Activated CD4-positive, alpha-beta T cell treated with anti-CD3 and anti-CD28 coated beads, Interleukin-2, amount 50 U/mL, for 48 hours (primary cell): Measurements from ENCODE around the gene PRAMEF17.
"Not testable (repeated sequence)": the region's sequence is repeated elsewhere in the genome, so short reads cannot be mapped to it uniquely, and the experiment has no call there.

ENCODE experiments used
- DNase-seq, 2 experiments: peaks; one replicate each; pipeline ENCODE4 v3.0.0-alpha.2; 2020

The PRAMEF17 gene, protein sequence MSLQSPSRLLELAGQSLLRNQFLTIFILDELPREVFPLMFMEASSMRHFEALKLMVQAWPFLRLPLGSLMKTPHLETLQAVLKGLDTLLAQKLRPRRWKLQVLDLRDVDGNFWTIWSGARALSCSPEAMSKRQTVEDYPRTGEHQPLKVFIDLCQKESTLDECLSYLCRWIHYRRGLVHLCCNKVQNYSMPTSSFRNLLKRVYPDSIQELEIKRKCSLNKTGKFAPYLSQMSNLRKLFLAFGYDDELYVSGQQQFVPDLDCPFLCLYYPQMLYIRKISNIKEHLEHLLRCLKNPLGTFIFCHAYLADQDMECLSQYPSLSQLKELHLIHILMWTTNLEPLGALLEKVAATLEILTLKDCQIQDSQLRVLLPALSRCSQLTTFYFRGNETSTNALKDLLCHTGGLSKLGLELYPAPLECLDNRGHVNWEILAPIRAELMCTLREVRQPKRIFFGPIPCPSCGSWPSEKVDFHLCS

DNA sequence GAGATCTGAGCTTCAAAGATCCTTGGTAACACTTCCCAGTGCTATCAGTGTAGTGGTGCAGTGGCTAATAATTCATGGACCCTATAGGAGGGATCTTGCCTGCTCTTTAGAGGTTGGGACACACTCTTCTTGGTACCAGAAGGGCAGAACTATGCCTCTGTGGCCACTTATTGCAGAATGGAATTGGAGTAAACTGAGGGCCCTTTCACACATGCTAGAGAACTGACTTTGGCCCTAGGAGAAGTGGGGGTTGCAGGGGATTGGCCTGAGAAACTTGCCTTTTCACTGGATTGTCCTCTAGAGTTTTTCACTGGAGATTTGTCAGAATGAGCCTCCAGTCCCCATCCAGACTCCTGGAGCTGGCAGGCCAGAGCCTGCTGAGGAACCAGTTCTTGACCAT lies at the start of gene PRAMEF17:
PRAMEF17 (plus strand) TSS at position 301 of the 400 bp plus-strand sequence; CDS start at position 327, 26 bp downstream.
- not testable (repeated sequence) for DNase-seq

DNA sequence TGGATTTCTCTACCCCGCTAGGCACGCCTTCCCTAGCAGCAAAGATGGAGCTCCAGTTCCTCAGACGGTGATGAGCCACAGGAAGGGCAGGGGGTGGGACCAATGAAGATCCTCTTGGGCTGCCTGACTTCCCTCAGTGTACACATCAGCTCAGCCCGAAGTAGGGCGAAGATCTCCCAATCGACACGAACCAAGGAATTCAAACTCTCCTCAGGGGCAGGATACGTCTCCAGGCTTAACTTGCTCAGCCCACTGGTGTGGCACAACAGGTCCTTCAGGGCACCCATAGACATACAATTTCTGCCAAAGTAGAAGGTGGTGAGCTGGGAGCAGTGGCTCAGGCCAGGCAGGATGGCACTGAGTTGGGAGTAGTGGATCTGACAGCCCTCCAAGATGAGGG lies 46.9 kb upstream of the PRAMEF17 start:
- not testable (repeated sequence) for DNase-seq

DNA sequence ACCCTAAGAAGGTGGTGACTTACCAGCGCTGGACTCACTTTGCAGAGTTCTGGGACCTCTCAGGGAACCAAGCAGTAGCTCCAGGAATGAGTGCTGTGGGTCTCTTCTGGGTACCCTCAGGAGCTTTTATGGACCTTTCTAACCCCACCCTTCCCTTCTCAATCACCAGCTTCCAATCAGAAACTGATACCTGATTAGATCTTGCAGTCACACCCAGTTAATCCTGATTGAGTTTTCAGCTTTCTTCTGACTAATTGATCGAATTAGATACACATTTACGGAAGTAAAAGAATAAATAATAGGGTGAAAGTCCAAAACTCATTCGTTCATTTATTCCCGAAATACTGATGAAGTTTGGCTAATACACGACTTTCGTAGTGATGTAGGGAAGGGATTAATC lies 42.4 kb upstream of the PRAMEF17 start, which contains the start of gene PRAMEF14:
PRAMEF14 (minus strand) TSS at position 101 of the 400 bp plus-strand sequence. CDS start 1,820 bp downstream, outside the sequence.
- DNase-seq, result not testable (repeated sequence)

DNA sequence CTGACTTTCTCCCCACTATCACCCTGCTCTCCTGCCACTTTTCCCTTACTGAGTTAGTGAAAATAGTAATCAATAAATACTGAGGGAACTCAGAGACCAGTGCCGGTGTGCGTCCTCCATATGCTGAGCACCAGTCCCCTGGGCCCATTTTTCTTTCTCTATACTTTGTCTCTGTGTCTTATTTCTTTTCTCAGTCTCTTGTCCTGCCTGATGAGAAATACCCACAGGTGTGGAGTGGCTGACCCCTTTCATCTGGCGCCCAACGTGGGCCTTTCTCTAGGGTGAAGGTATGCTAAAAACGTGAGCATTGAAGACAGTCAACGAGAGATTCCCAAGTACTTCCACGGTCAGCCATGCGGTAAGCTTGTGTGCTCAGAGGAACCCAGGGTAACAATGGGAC lies 36.0 kb upstream of the PRAMEF17 start:
- peak in 1 of 2 experiments; percentile 11 for DNase-seq

DNA sequence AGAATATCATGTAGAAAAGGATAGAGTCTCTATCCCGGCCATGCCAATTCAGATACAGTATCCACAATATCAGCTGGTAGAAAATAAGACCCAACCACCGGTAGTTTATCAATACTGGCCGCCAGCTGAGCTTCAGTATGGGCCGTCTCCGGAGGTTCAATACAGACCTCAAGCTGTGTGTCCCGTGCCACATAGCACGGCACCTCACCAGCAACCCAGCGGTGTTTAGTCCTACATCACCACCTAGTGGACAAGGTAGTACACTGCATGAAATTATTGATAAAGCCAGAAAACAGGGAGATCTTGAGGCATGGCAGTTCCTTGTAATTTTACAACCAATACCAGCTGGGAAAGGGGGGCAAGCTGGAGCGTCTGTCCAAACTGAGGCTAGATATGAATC lies 35.0 kb upstream of the PRAMEF17 start:
- DNase-seq, result not testable (repeated sequence)

DNA sequence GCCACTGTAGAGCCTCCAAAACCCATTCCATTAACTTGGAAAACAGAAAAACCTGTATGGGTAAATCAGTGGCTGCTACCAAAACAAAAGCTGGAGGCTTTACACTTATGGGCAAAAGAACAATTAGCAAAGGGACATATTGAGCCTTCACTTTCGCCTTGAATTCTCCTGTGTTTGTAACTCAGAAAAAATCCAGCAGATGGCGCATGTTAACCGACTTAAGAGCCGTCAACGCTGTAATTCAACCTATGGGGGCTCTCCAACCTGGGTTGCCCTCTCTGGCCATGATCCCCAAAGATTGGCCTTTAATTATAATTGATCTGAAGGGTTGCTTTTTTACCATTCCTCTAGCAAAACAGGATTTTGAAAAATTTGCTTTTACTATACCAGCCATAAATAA lies 32.7 kb upstream of the PRAMEF17 start:
- DNase-seq, result peak; percentile 9 to 22

DNA sequence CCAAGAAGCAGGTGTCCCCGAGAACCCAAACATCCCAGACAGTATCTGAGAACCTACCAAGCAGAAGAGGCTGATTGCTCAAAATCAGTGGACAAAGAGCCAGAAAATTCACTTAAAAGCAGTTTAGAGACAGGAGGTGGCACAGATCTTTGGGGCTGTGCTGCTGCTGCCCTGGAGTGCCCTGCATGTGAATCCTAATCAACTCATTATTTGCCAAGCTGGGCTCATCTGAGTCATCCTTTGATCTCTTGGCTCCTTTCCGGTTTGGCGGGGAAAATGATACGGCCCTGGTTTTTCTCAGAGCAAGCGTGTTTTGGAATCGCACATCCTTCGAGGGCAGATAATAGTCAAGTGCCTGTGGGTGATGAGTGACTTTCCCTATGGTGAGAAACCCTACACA lies 27.1 kb upstream of the PRAMEF17 start:
- DNase-seq, result not testable (repeated sequence)

DNA sequence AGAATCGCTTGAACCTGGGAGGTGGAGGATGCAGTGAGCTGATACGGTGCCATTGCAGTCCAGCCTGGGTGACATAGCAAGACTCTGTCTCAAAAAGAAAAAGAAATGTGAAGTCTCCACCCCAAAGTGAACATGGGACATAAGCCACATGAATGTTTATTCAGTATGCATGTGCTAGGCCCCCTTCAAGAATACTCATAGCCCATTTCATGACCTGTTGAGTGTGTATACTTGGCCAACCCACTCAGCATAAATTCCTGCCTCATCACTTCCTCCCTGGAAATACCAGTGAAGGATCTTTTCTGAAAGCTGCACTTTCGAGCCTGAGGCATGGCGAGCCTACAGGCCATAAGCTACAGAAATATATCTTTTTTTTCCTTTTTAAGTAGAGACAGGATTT lies 24.5 kb upstream of the PRAMEF17 start:
- not testable (repeated sequence) for DNase-seq

DNA sequence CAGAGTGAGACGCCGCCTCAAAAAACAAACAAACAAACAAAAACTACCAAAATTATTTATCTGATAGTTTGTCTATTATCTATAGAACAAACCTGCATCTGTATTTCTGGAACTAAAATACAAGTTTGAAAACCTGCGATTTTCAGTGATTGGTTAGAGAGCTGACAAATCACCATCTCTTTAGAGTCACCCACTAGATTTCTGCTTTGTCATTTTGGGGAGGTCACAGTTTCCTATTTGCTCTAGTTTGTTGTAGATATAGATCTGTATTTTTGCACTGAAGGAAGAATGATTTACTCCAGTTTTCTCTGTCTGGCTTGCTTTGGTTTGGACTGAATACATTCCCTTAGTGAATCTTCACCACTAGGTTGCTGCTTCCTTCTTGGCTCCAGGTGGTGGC lies 22.9 kb upstream of the PRAMEF17 start:
- not testable (repeated sequence) for DNase-seq

DNA sequence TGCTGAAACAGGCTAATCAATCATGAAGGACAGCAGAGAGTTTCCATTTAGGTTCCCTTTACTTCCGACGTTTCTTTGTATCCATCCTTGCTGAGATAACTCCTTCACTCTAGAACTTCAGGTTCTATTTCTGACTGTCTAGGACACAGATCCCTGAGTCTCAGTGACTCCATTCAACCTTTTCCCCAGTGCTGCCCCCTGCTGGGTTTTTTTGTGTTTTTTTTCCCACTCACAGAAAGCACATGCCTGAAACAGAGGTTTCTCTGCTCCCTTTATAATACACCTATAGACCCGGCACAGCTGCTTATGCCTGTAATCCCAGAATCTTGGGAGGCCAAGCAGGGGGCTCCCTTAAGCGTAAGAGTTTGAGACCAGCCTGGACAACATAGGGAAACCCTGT lies 20.9 kb upstream of the PRAMEF17 start:
- peak; percentile 42 to 53 for DNase-seq

DNA sequence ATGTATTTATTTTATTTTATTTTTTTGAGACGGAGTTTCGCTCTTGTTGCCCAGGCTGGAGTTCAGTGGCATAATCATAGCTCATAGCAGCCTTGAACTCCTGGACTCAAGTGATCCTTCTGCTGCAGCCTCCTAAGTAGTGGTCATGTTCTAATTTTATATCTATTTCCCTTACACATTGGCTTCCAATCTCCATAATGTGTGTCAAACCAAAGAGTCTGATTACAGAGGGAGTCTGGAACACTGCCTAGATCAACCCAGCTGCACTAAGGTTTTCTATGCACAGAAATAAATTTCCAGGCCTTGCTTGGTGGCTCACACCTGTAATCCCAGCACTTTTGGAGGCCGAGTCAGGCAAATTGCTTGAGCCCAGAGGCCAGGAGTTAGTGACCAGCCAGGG lies 10.4 kb upstream of the PRAMEF17 start:
- not testable (repeated sequence) for DNase-seq

DNA sequence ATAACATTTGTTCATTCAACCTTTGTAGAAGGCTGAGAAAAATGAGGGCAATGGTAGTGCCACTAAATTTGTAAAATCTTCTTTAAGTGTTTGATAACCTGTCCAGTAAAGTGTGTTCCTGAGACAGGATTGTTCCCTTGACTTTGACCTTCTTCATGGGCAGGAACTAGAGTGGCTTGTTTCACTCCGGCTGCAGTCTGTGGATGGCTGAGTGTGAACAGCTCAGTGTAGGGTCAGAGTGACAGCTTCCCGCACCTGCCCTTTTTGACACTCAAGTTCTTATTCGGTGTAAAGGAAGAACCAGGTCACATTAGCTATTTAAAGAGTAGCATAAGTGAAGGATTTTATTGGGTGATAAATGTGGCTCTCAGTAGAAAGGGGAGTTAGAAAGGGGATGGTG lies 9.1 kb upstream of the PRAMEF17 start:
- DNase-seq, result not testable (repeated sequence)

DNA sequence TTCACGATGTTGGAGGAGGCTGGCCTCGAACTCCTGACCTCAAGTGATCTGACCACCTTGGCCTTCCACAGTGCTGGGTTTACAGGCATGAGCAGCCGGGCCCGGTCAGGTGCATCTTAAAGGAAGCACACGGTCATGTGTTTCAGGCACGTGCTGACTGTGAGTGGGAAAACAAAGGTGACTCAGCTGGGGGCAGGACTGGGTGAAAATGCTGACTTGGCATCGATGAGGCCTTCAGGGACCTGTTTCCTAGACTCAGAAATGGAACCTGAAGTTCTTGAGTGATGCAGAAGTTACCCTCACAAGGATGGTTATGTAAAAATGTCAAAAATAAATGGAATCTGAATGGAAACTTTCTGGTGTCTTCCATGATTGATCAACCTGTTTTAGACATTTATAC lies 3.6 kb downstream of the PRAMEF17 start:
- not testable (repeated sequence) for DNase-seq

DNA sequence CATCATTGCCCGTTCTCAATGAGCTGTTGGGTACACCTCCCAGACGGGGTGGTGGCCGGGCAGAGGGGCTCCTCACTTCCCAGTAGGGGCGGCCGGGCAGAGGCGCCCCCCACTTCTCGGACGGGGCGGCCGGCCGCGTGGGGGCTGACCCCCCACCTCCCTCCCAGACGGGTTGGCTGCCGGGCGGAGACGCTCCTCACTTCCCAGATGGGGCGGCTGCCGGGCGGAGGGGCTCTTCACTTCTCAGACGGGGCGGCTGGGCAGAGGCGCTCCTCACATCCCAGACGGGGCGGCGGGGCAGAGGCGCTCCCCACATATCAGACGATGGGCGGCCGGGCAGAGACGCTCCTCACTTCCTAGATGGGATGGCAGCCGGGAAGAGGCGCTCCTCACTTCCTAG lies 5.3 kb downstream of the PRAMEF17 start:
- not testable (repeated sequence) for DNase-seq

DNA sequence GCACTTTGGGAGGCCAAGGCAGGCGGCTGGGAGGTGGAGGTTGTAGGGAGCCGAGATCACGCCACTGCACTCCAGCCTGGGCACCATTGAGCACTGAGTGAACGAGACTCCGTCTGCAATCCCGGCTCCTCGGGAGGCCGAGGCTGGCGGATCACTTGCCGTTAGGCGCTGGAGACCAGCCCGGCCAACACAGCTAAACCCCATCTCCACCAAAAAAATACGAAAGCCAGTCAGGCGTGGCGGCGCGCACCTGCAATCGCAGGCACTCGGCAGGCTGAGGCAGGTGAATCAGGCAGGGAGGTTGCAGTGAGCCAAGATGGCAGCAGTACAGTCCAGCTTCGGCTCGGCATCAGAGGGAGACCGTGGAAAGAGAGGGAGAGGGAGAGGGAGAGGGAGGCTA lies 5.9 kb downstream of the PRAMEF17 start:
- not testable (repeated sequence) for DNase-seq

DNA sequence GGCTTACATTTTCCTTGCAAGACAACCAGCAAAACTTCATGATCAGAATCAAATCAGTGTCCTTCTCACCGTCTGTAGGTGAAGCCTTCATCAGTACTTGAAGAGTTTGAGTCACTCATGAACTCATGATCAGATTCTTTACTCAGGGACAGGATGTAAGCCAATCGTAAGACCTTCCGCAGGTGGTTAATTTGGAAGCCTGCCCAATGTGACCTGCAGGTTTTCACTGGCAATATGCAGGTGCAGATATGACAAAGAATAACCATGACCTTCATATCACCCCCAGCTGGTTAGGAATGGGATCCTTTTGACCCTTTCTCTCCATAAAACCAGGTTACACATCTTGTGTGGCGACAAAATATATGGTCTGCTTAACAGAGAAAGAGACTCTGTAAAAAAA lies 18.4 kb downstream of the PRAMEF17 start:
- no peak for DNase-seq

DNA sequence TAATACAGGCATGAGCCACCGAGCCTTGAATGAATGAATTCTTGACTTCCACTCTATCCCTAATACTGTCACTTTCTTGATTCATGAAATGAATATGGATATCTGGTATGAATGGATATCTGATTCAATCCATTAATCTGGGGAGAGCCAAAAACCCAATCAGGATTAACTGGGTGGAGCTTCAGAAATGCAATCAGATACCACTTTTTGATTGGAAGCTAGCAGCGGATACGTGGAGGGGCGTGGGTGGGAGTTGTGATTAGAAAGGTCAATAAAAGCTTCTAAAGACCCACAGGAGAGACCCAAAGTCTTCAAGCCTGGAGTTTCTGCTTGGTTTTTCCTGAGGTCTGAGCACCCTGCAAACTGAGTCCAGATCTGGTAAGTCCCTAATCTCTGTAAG lies 20.7 kb downstream of the PRAMEF17 start, which contains the start of gene PRAMEF20:
PRAMEF20 (plus strand) TSS at position 301 of the 400 bp plus-strand sequence. CDS start 5,905 bp downstream, outside the sequence.
- not testable (repeated sequence) for DNase-seq

DNA sequence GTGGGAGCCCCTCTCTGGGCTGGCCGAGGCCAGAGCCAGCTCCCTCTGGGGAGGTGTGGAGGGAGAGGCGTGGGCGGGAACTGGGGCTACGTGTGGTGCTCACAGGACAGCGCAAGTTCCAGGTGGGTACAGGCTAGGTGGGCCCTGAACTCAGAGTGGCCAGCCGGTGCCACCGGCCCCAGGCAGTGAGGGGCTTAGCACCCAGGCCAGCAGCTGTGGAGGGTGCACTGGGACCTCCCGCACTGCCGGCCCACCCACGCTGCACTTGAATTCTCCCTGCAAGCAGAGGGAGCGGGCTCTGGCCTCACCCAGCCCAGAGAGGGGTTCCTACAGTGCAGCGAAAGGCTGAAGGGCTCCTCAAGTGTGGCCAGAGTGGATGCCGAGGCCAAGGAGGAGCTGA lies 41.1 kb downstream of the PRAMEF17 start:
- DNase-seq, result no peak

DNA sequence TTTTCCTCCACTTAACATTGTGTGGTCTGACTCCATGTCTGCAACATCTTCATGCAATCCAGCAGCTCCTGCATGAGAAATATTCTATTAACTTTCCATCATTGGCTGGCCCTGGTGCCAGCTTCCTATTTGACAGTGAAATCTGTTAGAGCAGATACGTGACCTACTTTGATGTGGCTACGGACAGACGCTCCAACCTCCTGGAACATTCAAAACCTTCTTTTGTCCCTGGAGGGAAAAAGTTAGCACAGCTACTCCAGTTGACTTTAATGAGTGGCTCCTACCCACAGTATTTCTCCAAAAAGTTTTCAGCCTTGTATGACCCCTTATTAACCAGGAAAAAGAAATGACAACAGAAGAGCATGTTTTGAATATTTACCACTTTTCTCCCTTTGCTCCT lies 42.8 kb downstream of the PRAMEF17 start:
- DNase-seq, result no peak

DNA sequence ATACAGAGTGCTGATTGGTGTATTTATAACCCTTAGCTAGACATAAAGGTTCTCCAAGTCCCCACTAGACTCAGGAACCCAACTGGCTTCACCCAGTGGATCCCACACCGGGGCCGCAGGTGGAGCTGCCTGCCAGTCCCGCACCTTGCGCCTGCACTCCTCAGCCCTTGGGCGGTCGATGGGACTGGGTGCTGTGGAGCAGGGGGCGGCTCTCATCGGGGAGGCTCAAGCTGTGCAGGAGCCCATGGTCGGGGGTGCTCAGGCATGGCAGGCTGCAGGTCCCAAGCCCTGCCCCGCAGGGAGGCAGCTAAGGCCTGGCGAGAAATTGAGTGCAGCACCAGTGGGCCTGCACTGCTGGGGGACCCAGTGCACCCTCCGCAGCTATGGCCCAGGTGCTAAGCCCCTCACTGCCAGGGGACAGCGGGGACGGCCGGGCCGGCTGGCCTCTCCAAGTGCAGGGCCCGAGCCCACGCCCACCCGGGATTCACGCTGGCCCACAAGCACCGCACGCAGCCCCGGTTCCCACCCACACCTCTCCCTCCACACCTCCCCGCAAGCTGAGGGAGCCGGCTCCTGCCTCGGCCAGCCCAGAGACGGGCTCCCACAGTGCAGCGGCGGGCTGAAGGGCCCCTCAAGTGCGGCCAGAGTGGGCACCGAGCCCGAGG lies 44.4 kb downstream of the PRAMEF17 start:
- DNase-seq, result not testable (repeated sequence)

DNA sequence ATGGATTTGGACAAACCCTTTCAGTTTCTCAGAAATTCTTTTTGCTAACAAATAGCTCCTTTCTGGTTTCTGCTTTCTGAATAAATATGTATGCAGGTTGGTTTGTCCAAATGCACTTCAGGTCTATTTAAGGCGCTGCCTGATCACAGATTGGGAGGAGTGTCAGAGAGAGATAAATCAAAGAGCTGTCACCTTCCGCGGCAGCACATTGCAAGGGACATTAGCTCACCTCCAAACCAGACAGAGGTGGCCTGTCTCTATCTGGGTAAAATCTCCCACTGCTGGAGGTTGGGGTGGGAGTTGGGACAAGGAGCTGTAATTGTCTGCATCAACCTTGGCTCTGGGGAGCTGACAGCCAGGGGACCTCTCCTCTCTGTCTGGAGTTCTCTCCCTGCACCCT lies 46.0 kb downstream of the PRAMEF17 start:
- DNase-seq, result no peak

DNA sequence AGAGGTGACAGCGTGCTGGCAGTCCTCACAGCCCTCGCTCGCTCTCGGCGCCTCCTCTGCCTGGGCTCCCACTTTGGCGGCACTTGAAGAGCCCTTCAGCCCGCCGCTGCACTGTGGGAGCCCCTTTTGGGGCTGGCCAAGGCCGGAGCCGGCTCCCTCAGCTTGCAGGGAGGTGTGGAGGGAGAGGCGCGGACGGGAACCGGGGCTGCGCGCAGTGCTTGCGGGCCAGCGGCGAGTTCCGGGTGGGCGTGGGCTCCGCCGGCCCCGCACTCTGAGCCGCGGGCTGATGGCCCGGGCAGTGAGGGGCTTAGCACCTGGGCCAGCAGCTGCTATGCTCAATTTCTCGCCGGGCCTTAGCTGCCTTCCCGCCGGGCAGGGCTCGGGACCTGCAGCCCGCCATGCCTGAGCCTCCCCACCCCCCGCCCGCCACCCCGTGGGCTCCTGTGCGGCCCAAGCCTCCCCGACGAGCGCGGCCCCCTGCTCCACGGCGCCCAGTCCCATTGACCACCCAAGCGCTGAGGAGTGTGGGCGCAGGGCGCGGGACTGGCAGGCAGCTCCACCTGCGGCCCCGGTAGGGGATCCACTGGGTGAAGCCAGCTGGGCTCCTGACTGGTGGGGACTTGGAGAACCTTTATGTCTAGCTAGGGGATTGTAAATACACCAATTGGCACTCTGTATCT lies 49.8 kb downstream of the PRAMEF17 start:
- not testable (repeated sequence) for DNase-seq
